ENCODE results near the gene HLA-DOB.
A peak's percentile ranks its signal among the peaks of the same experiment; 100 is the strongest.

HLA-DOB gene

GRCh38 chr6:32838114-32838958 lies 21.5 kb upstream of the HLA-DOB start, which contains the start of gene TAP2:
TAP2 (minus strand) TSS chr6:32838739; CDS start chr6:32838233, 506 bp downstream.
- H3K27me3 Mint-ChIP-seq: no peaks in the 10 kb centered on the region
- peaks cover 64% of the 10 kb centered on the region for H3K36me3 Mint-ChIP-seq (ENCODE audit: insufficient read depth)
- peak within 1 kb of the TSS; percentile 62 to 89 for H3K27ac Mint-ChIP-seq
- no peaks in the 10 kb centered on the region for H3K9me3 Mint-ChIP-seq
- ATAC-seq (replicated peaks) (peak; percentile 88), DNase-seq (peak; percentile 99)
- peaks cover 63 to 70% of the 10 kb centered on the region in 2 donors for H3K4me1 Mint-ChIP-seq (ENCODE audit: low read depth in 2 of 2)
- peak within 1 kb of the TSS; percentile 89 to 91 for H3K4me3 Mint-ChIP-seq

GRCh38 chr6:32837651-32838113 lies 20.9 kb upstream of the HLA-DOB start:
- no peak for ATAC-seq (replicated peaks)
- Mint-ChIP-seq H3K27ac (peak overlapping the region; percentile 62 to 89), H3K36me3 (ENCODE audit: insufficient read depth) (peaks cover 64% of the 10 kb centered on the region), H3K27me3 (no peaks in the 10 kb centered on the region), H3K4me3 (peak overlapping the region; percentile 89 to 91), H3K4me1 (ENCODE audit: low read depth in 2 of 2) (peaks cover 59 to 72% of the 10 kb centered on the region in 2 donors), H3K9me3 (no peaks in the 10 kb centered on the region)
- no peak for DNase-seq

GRCh38 chr6:32836873-32837272 lies 20.1 kb upstream of the HLA-DOB start:
- Mint-ChIP-seq H3K9me3 (no peaks in the 10 kb centered on the region), H3K27me3 (no peaks in the 10 kb centered on the region), H3K27ac (peak overlapping the region; percentile 62 to 89), H3K4me1 (ENCODE audit: low read depth in 2 of 2) (peaks cover 51 to 70% of the 10 kb centered on the region in 2 donors), H3K4me3 (peak overlapping the region; percentile 89 to 91), H3K36me3 (ENCODE audit: insufficient read depth) (peaks cover 67% of the 10 kb centered on the region)
- ATAC-seq (replicated peaks) (no peak), DNase-seq (no peak)

- peak overlapping the region; percentile 62 to 87 for H3K27ac Mint-ChIP-seq
Observed at GRCh38 chr6:32835167-32835893, 18.5 kb upstream of the HLA-DOB start.

GRCh38 chr6:32833664-32834063 lies 16.9 kb upstream of the HLA-DOB start:
- Mint-ChIP-seq H3K36me3 (ENCODE audit: insufficient read depth) (peaks cover 72% of the 10 kb centered on the region), H3K4me1 (ENCODE audit: low read depth in 2 of 2) (peaks cover 34 to 56% of the 10 kb centered on the region in 2 donors), H3K27ac (peak overlapping the region in 1 of 2 donors; percentile 33), H3K9me3 (no peaks in the 10 kb centered on the region), H3K27me3 (no peaks in the 10 kb centered on the region), H3K4me3 (no peak overlapping the region)
- ATAC-seq (replicated peaks): no peak
- no peak for DNase-seq

More at GRCh38 chr6:32835167-32835893, 18.5 kb upstream of the HLA-DOB start:
- no peak for ATAC-seq (replicated peaks)
- no peak for DNase-seq
- H3K4me1 Mint-ChIP-seq (ENCODE audit: low read depth in 2 of 2): peaks cover 35 to 58% of the 10 kb centered on the region in 2 donors
- peaks cover 66% of the 10 kb centered on the region for H3K36me3 Mint-ChIP-seq (ENCODE audit: insufficient read depth)
- H3K9me3 Mint-ChIP-seq: no peaks in the 10 kb centered on the region
- H3K27me3 Mint-ChIP-seq: no peaks in the 10 kb centered on the region
- no peak overlapping the region for H3K4me3 Mint-ChIP-seq

GRCh38 chr6:32832535-32832934 lies 15.7 kb upstream of the HLA-DOB start:
- Mint-ChIP-seq H3K4me1 (ENCODE audit: low read depth in 2 of 2) (peaks cover 30 to 56% of the 10 kb centered on the region in 2 donors), H3K27me3 (no peaks in the 10 kb centered on the region), H3K4me3 (no peak overlapping the region), H3K36me3 (ENCODE audit: insufficient read depth) (peaks cover 68% of the 10 kb centered on the region), H3K27ac (peak overlapping the region in 1 of 2 donors; percentile 27), H3K9me3 (no peaks in the 10 kb centered on the region)
- DNase-seq (no peak), ATAC-seq (replicated peaks) (no peak)

GRCh38 chr6:32830936-32831335 lies 14.1 kb upstream of the HLA-DOB start:
- no peaks in the 10 kb centered on the region for H3K27me3 Mint-ChIP-seq
- DNase-seq (no peak), ATAC-seq (replicated peaks) (no peak)
- peaks cover 17 to 45% of the 10 kb centered on the region in 2 donors for H3K4me1 Mint-ChIP-seq (ENCODE audit: low read depth in 2 of 2)
- no peaks in the 10 kb centered on the region for H3K9me3 Mint-ChIP-seq
- peaks cover 72% of the 10 kb centered on the region for H3K36me3 Mint-ChIP-seq (ENCODE audit: insufficient read depth)
- H3K4me3 Mint-ChIP-seq: no peak overlapping the region
- H3K27ac Mint-ChIP-seq: no peak overlapping the region

- ATAC-seq (replicated peaks) (no peak), DNase-seq (no peak)
- H3K27ac Mint-ChIP-seq: peak overlapping the region in 1 of 2 donors; percentile 71
- H3K36me3 Mint-ChIP-seq (ENCODE audit: insufficient read depth): peaks cover 66% of the 10 kb centered on the region
- H3K4me3 Mint-ChIP-seq: no peak overlapping the region
- H3K4me1 Mint-ChIP-seq (ENCODE audit: low read depth in 2 of 2): peaks cover 10 to 37% of the 10 kb centered on the region in 2 donors
- H3K9me3 Mint-ChIP-seq: no peaks in the 10 kb centered on the region
- no peaks in the 10 kb centered on the region for H3K27me3 Mint-ChIP-seq
Observed at GRCh38 chr6:32830017-32830416, 13.2 kb upstream of the HLA-DOB start.

- no peak for ATAC-seq (replicated peaks)
- Mint-ChIP-seq H3K36me3 (ENCODE audit: insufficient read depth) (peaks cover 60% of the 10 kb centered on the region), H3K27ac (peak overlapping the region; percentile 12 to 41), H3K9me3 (no peaks in the 10 kb centered on the region), H3K4me1 (ENCODE audit: low read depth in 2 of 2) (peaks cover 9 to 33% of the 10 kb centered on the region in 2 donors), H3K4me3 (no peak overlapping the region), H3K27me3 (no peaks in the 10 kb centered on the region)
- no peak for DNase-seq
Observed at GRCh38 chr6:32829495-32829894, 12.7 kb upstream of the HLA-DOB start.

- no peak for ATAC-seq (replicated peaks)
- H3K4me3 Mint-ChIP-seq: no peak overlapping the region
- H3K4me1 Mint-ChIP-seq (ENCODE audit: low read depth in 2 of 2): peaks cover 4 to 12% of the 10 kb centered on the region in 2 donors
- peaks cover 46% of the 10 kb centered on the region for H3K36me3 Mint-ChIP-seq (ENCODE audit: insufficient read depth)
- H3K27ac Mint-ChIP-seq: peak overlapping the region in 1 of 2 donors; percentile 70
- H3K9me3 Mint-ChIP-seq: no peaks in the 10 kb centered on the region
- no peak for DNase-seq
- no peaks in the 10 kb centered on the region for H3K27me3 Mint-ChIP-seq
Observed at GRCh38 chr6:32827025-32827424, 10.2 kb upstream of the HLA-DOB start.

- peak overlapping the region in 1 of 2 donors; percentile 70 for H3K27ac Mint-ChIP-seq
- DNase-seq (no peak), ATAC-seq (replicated peaks) (no peak)
Observed at GRCh38 chr6:32825966-32826365, 9.2 kb upstream of the HLA-DOB start.

GRCh38 chr6:32819729-32820128 lies 2.9 kb upstream of the HLA-DOB start:
- no peak for ATAC-seq (replicated peaks)
- H3K9me3 Mint-ChIP-seq: no peaks in the 10 kb centered on the region
- peaks cover 0 to 2% of the 10 kb centered on the region in 2 donors for H3K4me1 Mint-ChIP-seq (ENCODE audit: low read depth in 2 of 2)
- H3K4me3 Mint-ChIP-seq: no peak overlapping the region
- no peaks in the 10 kb centered on the region for H3K27me3 Mint-ChIP-seq
- no peak overlapping the region for H3K27ac Mint-ChIP-seq
- no peak for DNase-seq
- H3K36me3 Mint-ChIP-seq (ENCODE audit: insufficient read depth): peaks cover 7% of the 10 kb centered on the region

More at GRCh38 chr6:32825966-32826365, 9.2 kb upstream of the HLA-DOB start:
- Mint-ChIP-seq H3K27me3 (no peaks in the 10 kb centered on the region), H3K4me3 (no peak overlapping the region), H3K4me1 (ENCODE audit: low read depth in 2 of 2) (peaks cover 4 to 11% of the 10 kb centered on the region in 2 donors), H3K36me3 (ENCODE audit: insufficient read depth) (peaks cover 37% of the 10 kb centered on the region), H3K9me3 (no peaks in the 10 kb centered on the region)

GRCh38 chr6:32818867-32819266 lies 2.1 kb upstream of the HLA-DOB start:
- Mint-ChIP-seq H3K4me1 (ENCODE audit: low read depth in 2 of 2) (peaks cover 0 to 2% of the 10 kb centered on the region in 2 donors), H3K4me3 (no peak overlapping the region), H3K36me3 (ENCODE audit: insufficient read depth) (peaks cover 7% of the 10 kb centered on the region), H3K9me3 (no peaks in the 10 kb centered on the region), H3K27ac (no peak overlapping the region), H3K27me3 (no peaks in the 10 kb centered on the region)
- DNase-seq (no peak), ATAC-seq (replicated peaks) (no peak)

Data from effector memory CD8-positive, alpha-beta T cell (primary cell).